Left ventricle myocardium inferior (tissue), 1 donor: ENCODE results near the gene EEF1B2. TPM values are rescaled to one million over a fixed set of nuclear protein-coding genes. Genes with fewer than 3 reads are reported as not detected.
"Not testable (repeated sequence)": the region's sequence is repeated elsewhere in the genome, so short reads cannot be mapped to it uniquely, and the experiment has no call there.

Experiments
- DNase-seq: peaks from one replicate; pipeline ENCODE4 v3.0.0-alpha.2; 2020
- H3K27ac ChIP-seq: fragments of 200-600 bp; replicated peaks from 2 replicates; pipeline ENCODE4 v1.8.0; 2021
- H3K27me3 ChIP-seq: fragments of 200-600 bp; 2 replicates; pipeline ENCODE4 v1.8.0; 2021; ENCODE audit warnings: low read depth
- H3K36me3 ChIP-seq: fragments of 200-600 bp; 2 replicates; pipeline ENCODE4 v1.8.0; 2021
- H3K4me1 ChIP-seq: fragments of 200-600 bp; 2 replicates; pipeline ENCODE4 v1.8.0; 2021
- H3K4me3 ChIP-seq: fragments of 200-600 bp; 2 replicates; pipeline ENCODE4 v1.8.0; 2021; ENCODE audit warnings: mild to moderate bottlenecking, moderate library complexity
- H3K9me3 ChIP-seq: fragments of 200-600 bp; replicated peaks from 2 replicates; pipeline ENCODE4 v1.8.0; 2021
- intact Hi-C: fragments of 100-400 bp; cut with micrococcal nuclease; formaldehyde crosslinking; loops from one replicate; pipeline ENCODE4 v1.11.0; 2022
- total RNA-seq: library from RNA; stranded (reverse); fragmentation: NEBNext Ultra II Directional; extraction: Animal tissue kit (Norgen Biotek cat#: 25700); gene quantifications from one replicate; pipeline ENCODE4 v1.2.1, GENCODE V29; 2021
- TF ChIP-seq, protein P1 (sequence below): fragments of 200-600 bp; IDR thresholded peaks from 2 replicates; pipeline ENCODE4 v1.8.0; 2021; ENCODE audit warnings: antibody characterized with exemption, mild to moderate bottlenecking, borderline replicate concordance
- donor health status: DM: no; HTN: yes; CAD: no; lungs with severe emphysema.

Gene EEF1B2
- total RNA-seq, 1 donor from 2014 or later: 229 TPM

DNA sequence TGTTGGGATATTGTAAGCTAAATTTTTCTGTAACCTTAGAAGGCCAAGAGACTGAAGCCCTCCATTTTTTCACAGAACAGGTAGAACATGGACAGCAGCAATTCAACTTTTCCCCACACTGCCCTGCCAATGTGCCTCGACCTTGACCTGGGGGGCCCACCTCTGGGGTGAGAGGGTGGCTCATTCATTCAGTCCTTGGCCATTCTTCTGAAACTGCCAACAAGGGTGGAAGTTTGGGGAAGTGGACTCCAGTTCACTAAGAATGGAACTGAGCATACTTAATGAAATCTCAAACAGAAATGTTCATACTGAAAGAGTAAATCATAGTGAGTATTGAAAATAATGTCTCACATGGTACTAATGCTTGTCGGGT, 1.1 kb downstream of the EEF1B2 start:
- Histone ChIP-seq H3K4me3 (peak overlapping the region; percentile 86), H3K4me1 (peaks cover 58% of the 10 kb centered on the region), H3K9me3 (no peaks in the 10 kb centered on the region), H3K27me3 (no peaks in the 10 kb centered on the region), H3K36me3 (peaks cover 31% of the 10 kb centered on the region), H3K27ac (peak overlapping the region; percentile 94)
- DNase-seq: no peak
- TF ChIP-seq, protein P1, sequence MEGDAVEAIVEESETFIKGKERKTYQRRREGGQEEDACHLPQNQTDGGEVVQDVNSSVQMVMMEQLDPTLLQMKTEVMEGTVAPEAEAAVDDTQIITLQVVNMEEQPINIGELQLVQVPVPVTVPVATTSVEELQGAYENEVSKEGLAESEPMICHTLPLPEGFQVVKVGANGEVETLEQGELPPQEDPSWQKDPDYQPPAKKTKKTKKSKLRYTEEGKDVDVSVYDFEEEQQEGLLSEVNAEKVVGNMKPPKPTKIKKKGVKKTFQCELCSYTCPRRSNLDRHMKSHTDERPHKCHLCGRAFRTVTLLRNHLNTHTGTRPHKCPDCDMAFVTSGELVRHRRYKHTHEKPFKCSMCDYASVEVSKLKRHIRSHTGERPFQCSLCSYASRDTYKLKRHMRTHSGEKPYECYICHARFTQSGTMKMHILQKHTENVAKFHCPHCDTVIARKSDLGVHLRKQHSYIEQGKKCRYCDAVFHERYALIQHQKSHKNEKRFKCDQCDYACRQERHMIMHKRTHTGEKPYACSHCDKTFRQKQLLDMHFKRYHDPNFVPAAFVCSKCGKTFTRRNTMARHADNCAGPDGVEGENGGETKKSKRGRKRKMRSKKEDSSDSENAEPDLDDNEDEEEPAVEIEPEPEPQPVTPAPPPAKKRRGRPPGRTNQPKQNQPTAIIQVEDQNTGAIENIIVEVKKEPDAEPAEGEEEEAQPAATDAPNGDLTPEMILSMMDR: no peak
- intact Hi-C loops: no loop called here

DNA sequence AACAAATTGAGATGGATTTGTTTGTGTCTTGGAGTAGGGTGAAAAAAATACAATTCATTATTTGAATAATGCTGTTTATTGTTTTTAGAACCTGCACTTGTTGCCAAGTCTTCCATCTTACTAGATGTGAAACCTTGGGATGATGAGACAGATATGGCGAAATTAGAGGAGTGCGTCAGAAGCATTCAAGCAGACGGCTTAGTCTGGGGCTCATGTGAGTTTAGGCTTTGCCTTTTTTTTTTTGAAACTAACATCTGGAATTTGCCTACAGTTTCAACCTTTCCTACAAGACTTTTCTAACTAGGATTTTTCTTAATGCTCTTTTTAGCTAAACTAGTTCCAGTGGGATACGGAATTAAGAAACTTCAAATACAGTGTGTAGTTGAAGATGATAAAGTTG, 2.7 kb downstream of the EEF1B2 start:
- peaks cover 44% of the 10 kb centered on the region for H3K4me1 ChIP-seq
- H3K9me3 ChIP-seq, intact Hi-C loops, H3K27ac ChIP-seq, DNase-seq, H3K27me3 ChIP-seq, H3K4me3 ChIP-seq: not testable (repeated sequence)
- peaks cover 32% of the 10 kb centered on the region for H3K36me3 ChIP-seq

DNA sequence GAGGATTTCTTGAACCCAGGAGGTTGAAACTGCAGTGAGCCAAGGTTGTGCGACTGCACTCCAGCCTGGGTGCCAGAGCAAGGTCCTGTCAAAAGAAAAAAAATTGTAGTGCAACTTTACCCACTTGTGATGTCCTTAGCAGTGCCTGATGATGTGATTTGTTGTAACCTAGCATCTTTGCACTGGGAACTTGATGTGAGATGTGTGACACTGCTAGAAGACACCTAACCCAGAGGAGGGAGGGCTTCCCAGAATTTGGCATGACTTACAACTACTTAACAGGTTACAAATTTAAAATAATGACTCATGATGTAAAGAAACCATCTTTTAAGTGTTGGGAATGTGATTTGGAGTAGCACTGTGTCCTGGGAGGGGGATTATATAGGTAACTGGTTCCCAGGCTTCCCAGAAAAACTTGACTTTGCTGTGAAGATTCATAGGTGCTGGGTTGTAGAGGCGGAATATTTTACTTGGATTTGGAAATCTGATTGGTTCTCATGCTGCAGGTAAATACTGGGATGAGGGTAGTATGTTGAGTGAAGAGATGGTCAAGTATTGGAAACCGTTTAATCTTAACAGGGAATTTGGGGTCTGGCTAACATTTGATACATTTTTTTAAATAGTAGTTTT, 3.7 kb downstream of the EEF1B2 start:
- Histone ChIP-seq H3K9me3 (no peaks in the 10 kb centered on the region), H3K36me3 (peaks cover 42% of the 10 kb centered on the region), H3K4me3 (no peak overlapping the region), H3K4me1 (peaks cover 34% of the 10 kb centered on the region), H3K27ac (no peak overlapping the region), H3K27me3 (no peaks in the 10 kb centered on the region)
- no peak for DNase-seq
- TF ChIP-seq, protein P1: no peak
- intact Hi-C loops: no loop called here

DNA sequence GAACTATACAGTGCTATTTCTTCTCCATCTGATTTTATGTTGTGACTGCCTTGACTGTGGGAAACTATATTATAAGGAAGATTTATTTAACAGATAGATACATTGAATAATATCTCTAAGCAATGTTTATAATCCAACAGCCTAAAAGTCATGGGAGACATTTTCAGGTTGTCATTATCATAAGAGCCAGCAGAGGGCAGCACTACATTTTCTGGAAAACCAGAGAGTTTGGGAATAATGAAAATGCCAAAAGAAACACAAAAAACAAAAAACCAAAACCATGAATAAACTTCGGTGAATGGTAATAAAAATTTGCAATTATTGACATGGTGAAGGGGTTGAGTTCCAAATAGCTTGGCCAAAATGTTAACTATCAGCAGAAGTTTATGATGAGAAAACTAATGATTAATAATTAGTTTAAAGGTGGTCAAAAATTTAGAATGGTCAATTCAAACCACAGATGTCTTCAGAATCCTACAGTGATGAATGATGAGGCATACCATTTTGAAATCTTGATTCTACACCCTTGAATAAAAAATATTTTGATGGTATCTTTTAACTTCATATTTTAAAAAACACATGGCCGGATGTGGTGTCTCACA, 4.7 kb downstream of the EEF1B2 start:
- Histone ChIP-seq H3K27me3 (no peaks in the 10 kb centered on the region), H3K9me3 (no peaks in the 10 kb centered on the region), H3K4me3 (no peak overlapping the region), H3K36me3 (peaks cover 42% of the 10 kb centered on the region), H3K4me1 (peaks cover 25% of the 10 kb centered on the region), H3K27ac (no peak overlapping the region)
- TF ChIP-seq, protein P1: peak; percentile 82
- intact Hi-C loops: no loop called here
- no peak for DNase-seq

DNA sequence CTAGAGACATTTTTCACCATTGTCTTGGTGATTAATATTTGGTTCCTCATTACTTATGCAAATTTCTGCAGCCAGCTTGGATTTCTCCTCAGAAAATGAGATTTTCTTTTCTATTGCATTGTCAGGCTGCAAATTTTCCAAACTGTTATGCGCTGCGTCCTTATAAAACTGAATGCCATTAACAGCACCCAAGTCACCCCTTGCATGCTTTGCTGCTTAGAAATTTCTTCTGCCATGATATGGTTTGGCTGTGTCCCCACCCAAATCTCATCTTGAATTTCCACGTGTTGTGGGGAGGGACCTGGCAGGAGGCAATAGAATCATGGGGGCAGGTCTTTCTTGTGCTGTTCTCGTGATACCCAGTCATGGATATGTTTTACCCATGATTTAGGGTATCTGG, 8.5 kb downstream of the EEF1B2 start:
- H3K4me1 ChIP-seq, intact Hi-C loops, DNase-seq, H3K9me3 ChIP-seq, H3K27me3 ChIP-seq, H3K4me3 ChIP-seq, H3K27ac ChIP-seq: not testable (repeated sequence)
- peaks cover 15% of the 10 kb centered on the region for H3K36me3 ChIP-seq

DNA sequence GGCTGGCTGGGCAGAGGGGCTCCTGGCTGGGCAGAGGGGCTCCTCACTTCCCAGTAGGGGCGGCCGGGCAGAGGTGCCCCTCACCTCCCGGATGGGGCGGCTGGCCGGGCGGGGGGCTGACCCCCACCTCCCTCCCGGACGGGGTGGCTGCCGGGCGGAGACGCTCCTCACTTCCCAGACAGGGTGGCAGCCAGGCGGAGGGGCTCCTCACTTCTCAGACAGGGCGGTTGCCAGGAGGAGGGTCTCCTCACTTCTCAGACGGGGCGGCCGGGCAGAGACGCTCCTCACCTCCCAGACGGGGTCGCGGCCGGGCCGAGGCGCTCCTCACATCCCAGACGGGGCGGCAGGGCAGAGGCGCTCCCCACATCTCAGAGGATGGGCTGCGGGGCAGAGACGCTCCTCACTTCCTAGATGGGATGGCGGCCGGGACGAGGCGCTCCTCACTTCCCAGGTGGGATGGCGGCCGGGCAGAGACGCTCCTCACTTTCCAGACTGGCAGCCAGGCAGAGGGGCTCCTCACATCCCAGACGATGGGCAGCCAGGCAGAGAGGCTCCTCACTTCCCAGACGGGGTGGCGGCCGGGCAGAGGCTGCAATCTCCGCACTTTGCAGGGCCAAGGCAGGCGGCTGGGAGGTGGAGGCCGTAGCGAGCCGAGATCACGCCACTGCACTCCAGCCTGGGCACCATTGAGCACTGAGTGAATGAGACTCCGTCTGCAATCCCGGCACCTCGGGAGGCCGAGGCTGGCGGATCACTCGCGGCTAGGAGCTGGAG, 12.1 kb downstream of the EEF1B2 start:
- H3K27me3 ChIP-seq, H3K9me3 ChIP-seq, H3K4me1 ChIP-seq, H3K4me3 ChIP-seq, DNase-seq, intact Hi-C loops, H3K27ac ChIP-seq: not testable (repeated sequence)
- peaks cover 11% of the 10 kb centered on the region for H3K36me3 ChIP-seq

DNA sequence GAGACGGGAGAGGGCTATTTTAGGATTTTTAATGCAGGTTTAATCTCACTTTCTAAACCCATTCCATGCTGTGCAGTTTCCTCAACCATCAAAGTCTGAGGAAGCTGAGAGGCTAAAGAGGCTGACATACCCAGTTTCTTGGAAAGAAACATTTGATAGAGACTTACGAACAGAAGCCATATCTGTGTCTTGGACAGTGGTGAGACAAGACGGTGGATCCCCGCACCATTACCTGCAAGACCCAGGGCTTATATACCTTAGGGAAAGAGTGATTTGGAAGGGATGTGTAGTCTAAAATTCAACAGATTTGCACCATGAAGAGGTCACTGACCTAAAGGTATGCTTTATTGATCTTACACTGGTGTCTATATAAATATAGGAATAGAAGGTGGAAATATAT, 13.5 kb downstream of the EEF1B2 start:
- no peak for DNase-seq
- TF ChIP-seq, protein P1: no peak
- intact Hi-C loops: no loop called here
- peaks cover 2% of the 10 kb centered on the region for H3K36me3 ChIP-seq
- no peak overlapping the region for H3K4me3 ChIP-seq
- H3K4me1 ChIP-seq: no peaks in the 10 kb centered on the region
- no peak overlapping the region for H3K27ac ChIP-seq
- no peaks in the 10 kb centered on the region for H3K9me3 ChIP-seq
- H3K27me3 ChIP-seq: no peaks in the 10 kb centered on the region
